GM21526 (cell line): ENCODE measurements around the gene PODXL.
"Not testable (repeated sequence)": the region's sequence is repeated elsewhere in the genome, so short reads cannot be mapped to it uniquely, and the experiment has no call there.

Experiments used
- ATAC-seq: cut with Tn5 transposase; IDR thresholded peaks from one replicate; pipeline ENCODE4 v1.9.1; 2021; ENCODE audit warnings: moderate library complexity; ENCODE audit not compliant: unreplicated experiment, low FRiP score

Gene PODXL

DNA sequence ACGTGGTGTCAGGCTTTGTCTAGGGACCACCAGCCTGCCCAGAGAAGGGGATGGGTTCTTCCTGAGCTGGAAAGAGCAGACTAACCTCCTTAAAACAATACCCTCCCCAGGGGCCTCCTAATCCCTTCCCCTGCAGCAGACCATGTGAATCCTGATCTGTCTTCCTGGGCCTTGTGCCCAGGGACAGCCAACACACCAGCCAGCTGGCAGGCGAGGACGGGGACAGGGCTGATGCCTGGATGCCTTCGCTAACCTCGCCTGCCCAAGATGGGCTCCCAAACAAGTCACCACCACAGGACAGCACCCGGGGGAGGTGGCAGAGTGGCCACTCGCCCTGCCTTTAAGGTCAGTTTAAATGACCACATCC is 17.6 kb downstream of the PODXL start:
- ATAC-seq: no peak

DNA sequence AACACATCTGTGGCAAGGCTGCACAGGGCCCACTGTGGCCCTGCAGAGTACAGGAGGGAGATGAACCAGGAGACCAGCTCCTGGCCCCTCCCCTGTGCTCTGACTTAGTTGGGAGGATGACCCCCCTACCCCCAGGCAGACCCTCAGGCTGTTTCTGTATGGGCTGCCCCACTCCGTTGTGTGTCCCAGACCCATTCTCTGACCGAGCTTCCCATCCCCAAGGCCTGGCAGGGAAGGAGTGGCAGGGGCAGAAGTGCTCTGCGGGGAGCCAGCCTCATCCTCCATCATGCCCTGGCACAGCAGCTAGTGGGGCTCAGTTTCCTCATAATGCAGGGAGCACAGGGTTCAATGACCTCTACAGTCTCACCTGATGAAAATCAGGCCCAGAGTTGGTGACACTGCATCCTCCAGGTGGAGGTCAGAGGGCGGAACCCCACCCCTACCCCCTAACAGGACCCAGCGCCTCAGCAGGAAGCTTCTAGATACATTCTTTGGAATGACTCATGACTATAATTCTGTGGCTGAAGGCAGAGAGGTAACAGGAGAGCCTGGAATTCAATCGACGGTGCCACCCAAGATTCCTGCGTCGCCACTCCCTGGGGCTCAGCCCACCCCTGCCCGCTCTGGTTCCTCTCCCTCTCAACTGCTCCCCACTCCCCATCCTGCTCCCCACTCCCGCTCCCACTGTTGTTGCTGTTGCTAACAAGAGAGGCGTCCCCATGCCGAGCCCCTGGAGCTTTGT is 18.2 kb downstream of the PODXL start:
- ATAC-seq: no peak

DNA sequence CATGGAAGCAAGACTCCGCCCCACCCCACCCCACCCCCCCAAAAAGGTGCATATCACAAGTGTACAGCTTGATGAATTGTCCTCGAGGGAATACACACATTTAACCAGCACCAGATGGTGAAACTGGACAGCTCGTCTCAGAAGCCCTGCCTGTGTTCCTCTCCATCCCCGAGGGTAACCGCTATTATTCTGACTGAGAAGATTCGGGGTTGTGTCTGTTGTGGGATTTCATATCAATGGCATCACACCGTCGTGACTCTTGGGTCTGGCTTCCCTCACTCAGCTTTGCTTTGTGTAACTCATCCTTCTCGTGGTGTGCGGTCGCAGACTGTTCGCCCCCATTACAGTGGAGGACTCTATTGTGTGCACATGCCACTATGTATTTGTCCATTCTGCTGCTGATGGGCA is 18.9 kb downstream of the PODXL start:
- no peak for ATAC-seq

DNA sequence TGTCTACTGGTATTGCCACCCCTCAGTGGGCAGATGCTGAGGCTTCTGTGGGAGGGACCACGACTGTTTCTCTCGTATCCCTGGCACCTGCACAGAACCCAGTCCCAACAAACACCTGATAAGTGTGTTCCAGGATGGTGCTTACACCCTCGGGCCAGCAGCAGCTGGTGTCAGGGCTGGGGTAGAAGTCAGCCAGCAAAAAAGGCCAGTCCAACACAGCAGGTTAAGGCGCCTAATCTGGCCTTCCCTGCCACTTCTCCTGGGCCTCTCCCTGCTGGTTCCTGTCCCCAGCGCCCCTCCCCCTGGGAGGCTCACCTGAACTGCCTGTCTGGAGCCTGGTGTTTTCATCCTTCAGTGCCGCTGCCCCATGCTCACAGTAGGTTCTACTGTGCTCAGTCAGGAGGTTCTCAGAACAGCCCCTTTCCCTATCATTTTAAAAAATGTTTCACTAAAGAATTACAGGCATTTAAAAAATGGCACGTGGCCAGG is 20.0 kb downstream of the PODXL start:
- ATAC-seq: no peak

DNA sequence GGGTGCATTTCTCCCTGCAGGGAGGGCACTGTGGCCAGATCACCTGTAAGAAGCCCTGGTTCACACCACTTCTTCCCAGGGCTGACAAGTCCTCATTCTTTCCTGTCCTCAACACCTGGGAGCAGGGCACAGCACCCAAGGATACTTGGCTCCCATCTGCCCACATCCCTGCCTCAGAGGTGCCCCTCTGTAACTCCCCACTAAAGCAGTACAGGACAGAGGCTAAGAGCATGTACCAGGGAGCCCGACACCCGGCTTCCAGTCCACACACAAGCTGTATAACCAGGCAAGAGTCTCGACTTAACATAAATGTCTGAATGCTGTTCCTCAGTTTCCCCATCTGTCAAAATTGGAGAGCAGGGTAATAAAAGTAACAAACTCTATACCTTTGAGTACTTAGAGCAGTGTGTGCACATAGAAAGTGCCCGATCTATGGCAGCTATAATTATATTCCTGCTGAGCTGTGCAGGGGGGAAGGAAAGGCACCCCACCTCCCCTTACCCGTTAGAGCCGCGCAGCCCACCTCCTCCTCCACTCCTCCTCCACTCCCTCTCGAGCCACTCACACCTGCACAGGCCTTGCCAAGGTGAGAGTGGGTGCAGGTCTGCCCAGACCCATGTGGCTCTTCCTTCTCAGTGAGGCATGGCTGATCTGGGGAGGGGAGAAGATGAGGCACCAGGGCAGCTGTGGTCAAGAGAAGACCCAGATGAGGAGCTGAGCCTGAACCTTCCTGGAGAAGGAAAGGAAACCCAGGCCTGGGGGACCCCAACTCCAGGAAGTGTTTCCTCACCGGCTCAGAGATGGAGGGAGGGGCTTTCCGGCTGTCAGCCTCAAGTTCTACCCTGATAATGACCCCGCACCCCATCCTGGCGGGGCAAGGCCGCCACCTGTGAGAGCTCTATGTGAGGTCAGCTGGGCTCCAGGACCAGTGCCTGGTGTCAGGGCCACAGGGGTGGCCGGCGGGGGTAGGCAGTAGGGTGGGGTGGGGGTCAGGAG is 22.6 kb downstream of the PODXL start:
- no peak for ATAC-seq

DNA sequence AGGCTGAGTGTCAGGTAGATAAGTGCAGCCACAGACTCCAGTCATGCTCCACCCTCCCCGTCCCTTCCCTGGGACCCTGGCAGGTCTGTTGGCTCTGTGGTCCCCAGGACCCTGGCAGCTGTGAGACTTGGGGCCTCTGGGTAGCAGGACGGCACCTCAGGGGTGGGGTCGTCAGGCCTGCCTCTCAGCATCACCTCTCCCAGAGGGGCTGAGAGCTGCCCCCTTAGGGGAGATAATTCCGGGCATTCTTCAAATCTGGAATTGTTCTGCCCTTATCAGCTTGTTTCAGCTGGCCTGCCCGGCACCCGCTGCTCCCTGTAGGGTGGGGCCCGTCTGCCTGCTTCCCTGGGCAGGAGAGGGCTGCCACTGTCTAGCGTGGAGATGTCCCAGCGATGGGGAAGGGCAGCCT is 23.3 kb downstream of the PODXL start:
- ATAC-seq: no peak

DNA sequence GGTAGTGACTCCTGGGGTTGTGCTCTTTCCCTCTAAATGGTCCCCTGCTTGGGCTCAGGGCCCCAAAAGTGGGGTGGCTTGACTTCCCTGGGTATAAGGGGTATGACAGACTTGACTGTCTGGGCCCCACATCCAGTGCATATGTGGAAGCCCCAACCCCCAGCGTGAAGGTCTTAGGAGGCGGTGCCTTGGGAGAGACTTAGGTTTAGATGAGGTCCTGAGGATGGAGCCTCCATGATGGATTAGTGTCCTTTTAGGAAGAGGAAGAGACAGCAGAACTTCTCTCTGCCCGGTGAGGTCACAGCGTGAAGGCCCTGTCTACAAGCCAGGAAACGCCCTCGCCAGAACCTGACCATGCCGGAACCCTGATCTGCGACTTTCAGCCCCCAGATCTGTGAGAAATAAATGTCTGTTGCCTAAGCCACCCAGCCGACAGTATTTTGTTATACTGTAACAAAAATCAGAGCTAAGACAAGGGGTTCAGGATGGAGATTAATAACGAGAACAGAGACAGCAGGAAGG is 23.8 kb downstream of the PODXL start:
- no peak for ATAC-seq

DNA sequence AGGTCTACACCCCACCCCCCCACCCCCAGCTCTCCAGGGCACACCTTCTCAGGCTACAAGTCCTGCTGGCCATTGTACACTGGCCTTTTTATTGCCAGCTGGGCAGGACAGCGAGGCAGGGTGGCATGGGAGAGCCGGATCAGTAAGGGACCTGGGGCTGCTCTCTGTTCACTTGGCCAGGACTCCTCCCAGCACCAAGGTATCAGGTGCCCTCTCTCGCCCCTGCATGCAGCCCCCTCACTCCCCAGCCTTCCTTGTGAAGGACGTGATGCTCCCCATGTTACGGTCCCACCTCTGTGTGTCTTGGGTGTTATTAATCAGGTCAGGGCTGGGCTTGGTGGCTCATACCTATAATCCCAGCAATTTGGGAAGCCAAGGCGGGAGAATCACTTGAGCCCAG is 26.3 kb downstream of the PODXL start:
- no peak for ATAC-seq

DNA sequence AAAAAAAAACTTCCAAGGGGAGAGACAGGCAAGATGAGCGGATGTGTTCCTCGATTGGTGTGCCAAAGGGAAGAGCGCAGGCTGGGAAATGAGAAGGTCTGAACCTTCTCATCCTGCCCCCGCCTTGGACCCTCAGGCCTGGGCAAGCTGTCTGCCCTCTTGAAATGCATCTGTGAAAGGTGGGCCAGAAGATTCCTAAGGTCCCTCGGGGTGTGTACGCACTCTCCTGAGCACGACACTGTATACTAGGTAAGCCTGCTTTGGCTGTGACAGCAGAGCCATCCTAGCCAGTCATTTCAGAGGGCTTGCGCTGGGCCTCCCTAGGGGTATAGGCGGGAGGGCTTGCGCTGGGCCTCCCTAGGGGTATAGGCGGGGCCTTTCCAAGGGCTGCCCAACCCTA is 26.8 kb downstream of the PODXL start:
- no peak for ATAC-seq

DNA sequence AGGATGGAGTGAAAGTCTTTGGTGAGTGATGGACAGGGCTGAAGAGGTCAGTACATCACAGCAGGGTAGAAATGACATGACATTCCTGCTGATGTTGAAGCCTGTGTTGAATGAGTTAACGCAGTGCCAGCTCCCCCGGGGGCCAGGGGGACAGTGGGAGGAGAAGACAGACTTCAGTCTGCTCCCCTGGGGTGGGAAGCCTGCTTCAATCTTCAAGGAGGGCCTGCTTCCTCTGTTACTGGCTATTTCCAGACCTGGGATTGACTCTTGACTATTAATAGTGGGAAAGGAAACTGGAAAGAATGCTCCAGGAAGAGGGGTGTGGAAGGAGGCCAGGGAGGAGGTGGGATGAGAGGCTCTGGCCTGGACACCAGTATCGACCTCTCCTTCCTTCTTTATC is 27.2 kb downstream of the PODXL start:
- ATAC-seq: no peak

DNA sequence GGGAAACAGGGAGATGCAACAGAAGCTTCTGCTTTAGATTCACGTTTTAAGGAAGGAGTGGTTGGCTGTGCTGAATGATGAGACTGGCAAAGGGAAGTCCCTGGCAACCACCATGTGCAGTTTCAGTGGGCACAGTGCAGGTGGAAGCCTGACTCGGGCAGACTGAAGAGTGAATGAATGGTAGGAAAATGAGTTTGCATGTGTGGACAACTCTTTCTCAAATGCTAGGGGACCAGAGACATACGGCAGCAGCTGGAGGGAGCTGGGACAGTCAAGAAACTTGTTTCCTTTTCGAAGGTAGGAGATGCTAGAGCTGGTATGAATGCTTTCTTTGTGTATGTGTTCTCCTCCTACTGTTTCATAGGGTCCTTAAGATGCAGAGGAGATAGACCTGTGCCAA is 29.0 kb downstream of the PODXL start:
- ATAC-seq: no peak

DNA sequence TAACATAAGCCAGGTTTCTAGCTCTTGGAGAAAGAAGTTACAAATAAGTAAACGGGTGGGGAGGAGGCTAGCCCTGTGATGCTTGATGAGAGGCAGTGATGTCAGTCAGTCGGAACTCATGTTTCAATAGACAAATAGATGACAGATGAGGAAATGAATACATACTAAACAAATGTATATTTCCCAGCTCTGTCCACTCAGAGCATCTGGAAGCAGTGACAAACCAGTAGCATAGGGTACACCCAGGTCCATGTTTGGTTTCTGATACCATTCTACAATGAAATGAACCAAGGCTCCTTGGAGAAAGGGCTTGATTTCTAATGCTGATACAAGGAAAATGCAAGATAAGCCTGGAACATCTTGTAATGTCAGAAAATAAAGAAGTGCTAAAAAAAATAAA is 30.6 kb downstream of the PODXL start:
- ATAC-seq: no peak

DNA sequence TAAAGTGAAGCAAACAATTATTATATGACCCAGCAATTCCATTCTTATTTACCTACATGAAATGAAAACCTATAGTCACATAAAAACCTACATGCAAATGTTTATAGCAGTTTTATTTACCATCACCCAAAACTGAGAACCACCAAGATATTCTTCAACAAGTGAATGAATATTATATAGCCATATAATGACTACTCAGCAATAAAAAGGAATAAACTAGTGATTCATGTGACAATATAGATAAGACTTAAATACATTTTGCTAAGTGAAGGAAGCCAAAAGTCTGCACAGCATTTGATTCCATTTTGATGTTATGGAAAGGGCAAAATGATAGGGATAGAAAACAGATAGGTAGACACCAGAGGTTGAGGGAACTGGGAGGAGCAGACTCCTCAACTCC is 31.7 kb downstream of the PODXL start:
- ATAC-seq: no peak

DNA sequence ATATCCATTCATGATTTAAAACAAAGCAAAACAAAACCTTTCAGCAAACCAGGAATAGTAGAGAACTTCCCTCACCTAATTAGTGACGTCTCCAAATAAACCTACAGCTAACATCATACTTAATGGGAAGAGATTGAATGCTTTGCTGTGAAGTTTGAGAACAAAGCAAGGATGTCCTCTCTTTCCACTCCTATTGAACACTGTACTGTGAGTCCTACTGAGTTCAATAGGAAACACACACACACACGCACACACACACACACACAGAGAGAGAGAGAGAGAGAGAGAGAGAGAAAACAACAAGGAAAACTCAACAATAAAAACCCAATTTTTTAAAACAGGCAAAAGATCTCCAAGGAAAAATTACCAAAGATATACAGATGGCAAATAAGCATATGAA is 32.3 kb downstream of the PODXL start:
- ATAC-seq: no peak

DNA sequence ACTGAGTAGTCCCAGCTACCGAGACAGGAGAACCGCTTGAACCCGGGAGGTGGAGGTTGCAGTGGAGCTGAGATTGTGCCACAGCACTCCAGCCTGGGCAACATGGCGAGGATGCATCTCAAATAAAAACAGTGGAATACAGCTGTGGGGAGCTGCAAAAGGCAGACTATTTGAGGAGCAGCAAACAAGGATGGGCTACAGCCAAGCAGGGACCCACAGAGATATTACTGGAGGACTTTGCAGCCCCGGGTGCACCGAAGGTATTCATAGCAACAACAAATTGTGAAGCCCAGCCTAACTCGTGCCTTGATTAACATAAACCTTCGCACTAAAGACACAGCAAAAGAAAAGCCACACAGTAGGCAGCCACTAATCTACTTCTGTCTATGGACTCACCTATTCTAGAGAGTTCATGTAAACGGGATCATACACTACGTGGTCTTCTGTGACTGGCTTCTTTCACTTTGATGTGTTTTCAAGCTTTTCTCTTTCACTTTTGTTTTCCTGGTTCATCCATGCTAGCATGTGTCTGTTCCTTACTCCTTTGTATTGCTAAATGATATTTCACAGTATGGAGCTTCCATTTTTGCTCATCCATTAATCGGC is 34.0 kb downstream of the PODXL start:
- ATAC-seq: no peak

DNA sequence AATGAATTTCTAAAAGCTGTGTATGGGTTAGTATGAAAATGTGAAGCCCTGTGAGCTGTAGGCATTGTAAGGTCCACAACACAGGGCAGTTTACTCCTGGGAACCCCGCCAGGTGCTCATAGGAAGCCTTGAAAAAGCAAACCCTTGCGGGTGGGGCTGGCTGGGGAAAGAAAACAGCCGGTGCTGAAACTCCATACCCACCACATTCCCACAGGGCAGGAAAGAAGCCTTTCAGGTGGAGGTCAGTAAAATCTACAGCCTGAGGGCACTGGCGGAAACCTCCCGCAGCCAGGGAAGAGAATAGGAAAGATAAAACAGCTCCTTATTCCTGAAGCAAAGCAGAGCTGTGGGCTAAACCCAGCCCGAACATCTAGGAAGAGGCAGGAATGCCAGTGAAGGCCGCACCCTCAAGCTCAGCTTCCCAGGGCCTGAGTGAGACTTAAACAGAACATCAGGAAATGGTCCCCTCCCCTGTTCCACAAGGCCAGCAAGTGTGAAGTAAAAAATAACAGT is 34.7 kb downstream of the PODXL start:
- ATAC-seq: no peak

DNA sequence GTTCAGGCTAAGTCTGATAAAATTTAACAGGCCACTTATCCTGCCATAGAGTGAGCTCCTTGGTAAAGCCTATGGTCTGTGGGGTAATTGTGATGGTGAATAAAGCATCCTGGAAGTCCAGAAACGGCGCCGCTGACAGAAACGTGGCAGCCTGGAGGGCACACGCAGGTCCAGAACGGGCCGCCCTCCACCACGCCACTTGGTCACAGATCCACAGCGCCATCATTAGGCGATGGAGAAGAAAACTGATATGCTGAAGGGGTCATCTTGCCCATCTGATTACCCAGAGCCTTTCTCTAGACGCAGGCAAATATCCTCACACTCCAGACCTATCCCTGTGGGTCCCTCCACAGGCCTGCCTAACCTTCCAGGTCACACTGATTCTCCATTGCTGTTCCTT is 37.8 kb downstream of the PODXL start:
- ATAC-seq: no peak

DNA sequence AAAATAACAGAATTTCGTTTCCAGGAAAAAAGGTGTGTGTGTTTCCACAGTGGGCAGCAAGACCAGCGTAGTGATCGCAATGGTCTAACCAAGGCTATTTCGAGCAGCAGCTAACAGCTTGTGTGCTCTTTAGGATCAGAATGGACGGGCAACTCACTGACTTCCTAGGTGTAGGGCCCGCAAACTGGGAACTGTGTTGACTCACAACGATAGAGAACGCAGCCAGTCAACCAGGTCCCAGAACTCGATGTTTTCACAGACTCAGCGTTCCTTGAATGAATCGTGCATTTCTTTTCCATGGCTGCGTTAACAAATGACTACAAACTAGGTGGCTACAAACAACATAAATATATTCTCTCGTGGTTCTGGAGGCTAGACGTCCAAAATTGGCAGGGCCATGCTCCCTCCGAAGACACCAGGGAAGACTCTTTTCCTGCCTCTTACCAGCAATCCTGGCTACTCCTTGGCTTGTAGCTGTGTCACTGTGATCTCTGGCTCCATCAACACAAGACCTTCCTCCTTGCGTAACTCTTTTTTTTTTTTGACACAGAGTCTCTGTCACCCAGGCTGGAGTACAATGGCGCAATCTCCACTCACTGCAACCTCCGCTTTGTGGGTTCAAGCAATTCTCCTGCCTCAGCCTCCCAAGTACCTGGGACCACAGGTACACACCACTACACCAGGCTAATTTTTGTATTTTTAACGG is 39.1 kb downstream of the PODXL start:
- no peak for ATAC-seq

DNA sequence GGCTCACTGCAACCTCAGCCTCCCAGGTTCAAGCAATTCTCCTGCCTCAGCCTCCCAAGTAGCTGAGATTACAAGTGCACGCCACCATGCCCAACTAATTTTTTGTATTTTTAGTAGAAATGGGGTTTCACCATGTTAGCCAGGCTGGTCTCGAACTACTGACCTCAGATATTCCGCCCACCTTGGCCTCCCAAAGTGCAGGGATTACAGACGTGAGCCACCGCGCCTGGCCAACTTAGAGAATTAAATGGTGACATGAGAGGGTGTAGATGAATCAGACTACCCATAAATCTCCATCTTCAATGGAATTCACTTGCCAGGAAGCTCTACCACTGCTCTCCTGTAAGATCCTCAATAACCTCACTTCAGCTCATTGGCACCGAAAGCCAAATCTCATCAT is 41.0 kb downstream of the PODXL start:
- ATAC-seq: not testable (repeated sequence)
